GM18499 (cell line): Measurements from ENCODE around the gene SDK2.
"Not testable (repeated sequence)": the region's sequence is repeated elsewhere in the genome, so short reads cannot be mapped to it uniquely, and the experiment has no call there.

Experiments used
- ATAC-seq: cut with Tn5 transposase; IDR thresholded peaks from one replicate; pipeline ENCODE4 v1.9.1; 2021; ENCODE audit warnings: moderate number of reproducible peaks; ENCODE audit not compliant: insufficient read depth, unreplicated experiment

Gene SDK2

GRCh38 chr17:73494950-73495349, 149.3 kb downstream of the SDK2 start:
- no peak for ATAC-seq

GRCh38 chr17:73493956-73494926, 150.0 kb downstream of the SDK2 start:
- no peak for ATAC-seq

GRCh38 chr17:73492821-73493814, 151.1 kb downstream of the SDK2 start:
- no peak for ATAC-seq

GRCh38 chr17:73492125-73492820, 152.0 kb downstream of the SDK2 start:
- ATAC-seq, result no peak

- ATAC-seq, result no peak
Measured at GRCh38 chr17:73491648-73492047, 152.6 kb downstream of the SDK2 start.

GRCh38 chr17:73490851-73491250, 153.4 kb downstream of the SDK2 start:
- no peak for ATAC-seq

GRCh38 chr17:73489991-73490390, 154.3 kb downstream of the SDK2 start:
- ATAC-seq, result no peak

- no peak for ATAC-seq
Measured at GRCh38 chr17:73489333-73489732, 154.9 kb downstream of the SDK2 start.

GRCh38 chr17:73485130-73485529, 159.1 kb downstream of the SDK2 start:
- no peak for ATAC-seq

- ATAC-seq, result no peak
Measured at GRCh38 chr17:73482894-73483293, 161.4 kb downstream of the SDK2 start.

- no peak for ATAC-seq
Measured at GRCh38 chr17:73482251-73482716, 162.0 kb downstream of the SDK2 start.

GRCh38 chr17:73481676-73482075, 162.6 kb downstream of the SDK2 start:
- ATAC-seq, result no peak

GRCh38 chr17:73480740-73481139, 163.5 kb downstream of the SDK2 start:
- no peak for ATAC-seq

- ATAC-seq, result no peak
Measured at GRCh38 chr17:73478768-73479424, 165.3 kb downstream of the SDK2 start.

GRCh38 chr17:73478334-73478733, 165.9 kb downstream of the SDK2 start:
- no peak for ATAC-seq

GRCh38 chr17:73476890-73477350, 167.3 kb downstream of the SDK2 start:
- ATAC-seq, result no peak

- ATAC-seq, result no peak
Measured at GRCh38 chr17:73474370-73474988, 169.8 kb downstream of the SDK2 start.

- not testable (repeated sequence) for ATAC-seq
Measured at GRCh38 chr17:73472715-73473114, 171.5 kb downstream of the SDK2 start.

GRCh38 chr17:73471924-73472323, 172.3 kb downstream of the SDK2 start:
- ATAC-seq, result no peak
